HEK293T (cell line): ENCODE data around the gene GMDS.

ENCODE experiments used
- ARNT ChIP-seq: fragments of 450-650 bp; IDR thresholded peaks from 2 replicates; pipeline ENCODE4 v1.6.1; 2017; ENCODE audit warnings: mild to moderate bottlenecking
- BHLHE40 ChIP-seq: fragments of 450-650 bp; IDR thresholded peaks from 2 replicates; pipeline ENCODE4 v1.6.1; 2016; ENCODE audit warnings: mild to moderate bottlenecking, moderate library complexity, borderline replicate concordance
- CTBP1 ChIP-seq: fragments of 450-650 bp; IDR thresholded peaks from 2 replicates; pipeline ENCODE4 v1.6.1; 2016; ENCODE audit warnings: borderline replicate concordance
- ELF4 ChIP-seq: fragments of 450-650 bp; IDR thresholded peaks from 2 replicates; pipeline ENCODE4 v1.6.1; 2017; ENCODE audit warnings: antibody characterized with exemption
- FOXA1 ChIP-seq: fragments of 450-650 bp; IDR thresholded peaks from 2 replicates; pipeline ENCODE4 v1.6.1; 2016; ENCODE audit warnings: mild to moderate bottlenecking
- FOXM1 ChIP-seq: fragments of 450-650 bp; IDR thresholded peaks from 2 replicates; pipeline ENCODE4 v1.6.1; 2017; ENCODE audit warnings: mild to moderate bottlenecking, borderline replicate concordance
- HDGF ChIP-seq: fragments of 450-650 bp; IDR thresholded peaks from 2 replicates; pipeline ENCODE4 v1.6.1; 2017; ENCODE audit warnings: antibody characterized with exemption, borderline replicate concordance
- NFRKB ChIP-seq: fragments of 450-650 bp; IDR thresholded peaks from 2 replicates; pipeline ENCODE4 v1.6.1; 2016; ENCODE audit warnings: mild to moderate bottlenecking, moderate library complexity
- PKNOX1 ChIP-seq: fragments of 450-650 bp; IDR thresholded peaks from 2 replicates; pipeline ENCODE4 v1.6.1; 2016
- SP1 ChIP-seq: fragments of 450-650 bp; IDR thresholded peaks from 2 replicates; pipeline ENCODE4 v1.6.1; 2017
- TARDBP ChIP-seq: fragments of 450-650 bp; IDR thresholded peaks from 2 replicates; pipeline ENCODE4 v1.6.1; 2016
- ZNF384 ChIP-seq: fragments of 450-650 bp; IDR thresholded peaks from 2 replicates; pipeline ENCODE4 v1.6.1; 2016

GRCh38 chr6:1894954-1895353 lies 350.5 kb downstream of the GMDS start:
- no peak for TF ChIP-seq SP1
- no peak for TF ChIP-seq TARDBP
- no peak for TF ChIP-seq FOXM1
- TF ChIP-seq ZNF384: no peak
- TF ChIP-seq HDGF: no peak
- no peak for TF ChIP-seq FOXA1
- TF ChIP-seq ELF4: no peak
- TF ChIP-seq ARNT: no peak
- no peak for TF ChIP-seq PKNOX1
- no peak for TF ChIP-seq CTBP1
- no peak for TF ChIP-seq NFRKB
- TF ChIP-seq BHLHE40: no peak
